KMS-11 (cell line): ENCODE results near the gene AGAP1.

Experiments used
- H2AFZ ChIP-seq: fragments of 200-600 bp; sonication (generic); 2 replicates; pipeline ENCODE4 v1.6.1; 2016; ENCODE audit warnings: antibody characterized with exemption, mixed run types, low read depth
- H3K27ac ChIP-seq: fragments of 200-600 bp; sonication (generic); 2 replicates; pipeline ENCODE4 v1.6.1; 2016; ENCODE audit warnings: mild to moderate bottlenecking, mixed run types
- H3K27me3 ChIP-seq: fragments of 200-600 bp; sonication (generic); 2 replicates; pipeline ENCODE4 v1.6.1; 2017; ENCODE audit warnings: mild to moderate bottlenecking, low read depth, mixed run types, moderate library complexity; ENCODE audit not compliant: insufficient read depth
- H3K36me3 ChIP-seq: fragments of 200-600 bp; sonication (generic); 2 replicates; pipeline ENCODE4 v1.6.1; 2017; ENCODE audit warnings: mild to moderate bottlenecking, mixed run types; ENCODE audit not compliant: insufficient read depth
- H3K4me1 ChIP-seq: fragments of 200-600 bp; sonication (generic); 2 replicates; pipeline ENCODE4 v1.6.1; 2016; ENCODE audit warnings: mild to moderate bottlenecking, low read depth, mixed run types; ENCODE audit not compliant: poor library complexity, severe bottlenecking
- H3K4me2 ChIP-seq: fragments of 200-600 bp; sonication (generic); 2 replicates; pipeline ENCODE4 v1.7.0; 2016; ENCODE audit warnings: mild to moderate bottlenecking, mixed run types
- H3K4me3 ChIP-seq: fragments of 200-600 bp; sonication (generic); IDR thresholded peaks from 2 replicates; pipeline ENCODE4 v1.6.1; 2017; ENCODE audit warnings: low read depth, low read length, mixed read lengths; ENCODE audit not compliant: insufficient read depth
- H3K79me2 ChIP-seq: fragments of 200-600 bp; sonication (generic); 2 replicates; pipeline ENCODE4 v1.6.1; 2016; ENCODE audit warnings: low read depth, mixed run types; ENCODE audit not compliant: insufficient read depth
- H3K9ac ChIP-seq: fragments of 200-600 bp; sonication (generic); 2 replicates; pipeline ENCODE4 v1.6.1; 2016; ENCODE audit warnings: mild to moderate bottlenecking, mixed run types
- H4K20me1 ChIP-seq: fragments of 200-600 bp; sonication (generic); 2 replicates; pipeline ENCODE4 v1.6.1; 2016; ENCODE audit warnings: mild to moderate bottlenecking, mixed run types; ENCODE audit not compliant: insufficient read depth
- CTCF ChIP-seq: fragments of 200-600 bp; sonication (generic); conservative IDR thresholded peaks from 2 replicates; pipeline ENCODE4 v1.6.1; 2017; ENCODE audit warnings: low read depth, mild to moderate bottlenecking, antibody characterized with exemption, low read length, moderate library complexity, mixed read lengths

The AGAP1 gene

GRCh38 chr2:235918876-235919275 lies 425.0 kb downstream of the AGAP1 start:
- Histone ChIP-seq H4K20me1 (no peaks in the 10 kb centered on the region), H3K4me2 (no peak overlapping the region), H3K4me1 (no peaks in the 10 kb centered on the region), H3K36me3 (no peaks in the 10 kb centered on the region), H3K9ac (no peak overlapping the region), H3K79me2 (no peaks in the 10 kb centered on the region), H3K27me3 (no peaks in the 10 kb centered on the region), H3K4me3 (no peak overlapping the region), H3K27ac (no peak overlapping the region), H2AFZ (no peak overlapping the region)
- no peak for TF ChIP-seq CTCF

- H3K27me3 ChIP-seq, result no peaks in the 10 kb centered on the region
- no peak overlapping the region for H3K9ac ChIP-seq
- no peaks in the 10 kb centered on the region for H3K79me2 ChIP-seq
- no peak overlapping the region for H3K27ac ChIP-seq
- H3K4me1 ChIP-seq, result no peaks in the 10 kb centered on the region
- no peaks in the 10 kb centered on the region for H4K20me1 ChIP-seq
- H2AFZ ChIP-seq, result no peak overlapping the region
- no peak overlapping the region for H3K4me2 ChIP-seq
- no peak overlapping the region for H3K4me3 ChIP-seq
- no peak for TF ChIP-seq CTCF
- H3K36me3 ChIP-seq, result no peaks in the 10 kb centered on the region
Observed at GRCh38 chr2:235920216-235920865, 426.5 kb downstream of the AGAP1 start.

- Histone ChIP-seq H3K9ac (no peak overlapping the region), H2AFZ (no peak overlapping the region), H3K4me2 (no peak overlapping the region), H3K79me2 (no peaks in the 10 kb centered on the region), H3K36me3 (no peaks in the 10 kb centered on the region), H3K4me1 (no peaks in the 10 kb centered on the region), H3K4me3 (no peak overlapping the region), H3K27me3 (no peaks in the 10 kb centered on the region), H3K27ac (no peak overlapping the region), H4K20me1 (no peaks in the 10 kb centered on the region)
- TF ChIP-seq CTCF, result no peak
Observed at GRCh38 chr2:235921508-235922191, 427.8 kb downstream of the AGAP1 start.

- Histone ChIP-seq H3K4me1 (no peaks in the 10 kb centered on the region), H3K27ac (no peak overlapping the region), H3K4me3 (no peak overlapping the region), H4K20me1 (no peaks in the 10 kb centered on the region), H2AFZ (no peak overlapping the region), H3K9ac (no peak overlapping the region), H3K79me2 (no peaks in the 10 kb centered on the region), H3K27me3 (no peaks in the 10 kb centered on the region), H3K36me3 (no peaks in the 10 kb centered on the region), H3K4me2 (no peak overlapping the region)
- TF ChIP-seq CTCF, result no peak
Observed at GRCh38 chr2:235922839-235923238, 429.0 kb downstream of the AGAP1 start.
